Panc1 (cell line): Measurements from ENCODE around the gene GNAS-AS1.

Experiments
- CTCF ChIP-seq: fragments of 450-650 bp; IDR thresholded peaks from 2 replicates; pipeline ENCODE4 v1.5.1; 2017; ENCODE audit warnings: mild to moderate bottlenecking
- POLR2AphosphoS5 ChIP-seq: IDR thresholded peaks from 2 replicates; pipeline ENCODE4 v1.6.1; 2012; ENCODE audit warnings: mild to moderate bottlenecking, low read depth, low read length, moderate library complexity
- REST ChIP-seq, 2 experiments: IDR thresholded peaks; 2 replicates each; pipeline ENCODE4 v1.6.1; 2011 to 2012; ENCODE audit warnings: low read depth in 2 of 2, control low read depth in 1 of 2, low read length in 1 of 2, mild to moderate bottlenecking in 1 of 2, moderate library complexity in 1 of 2; ENCODE audit not compliant: insufficient read depth in 1 of 2
- SIN3A ChIP-seq: IDR thresholded peaks from 2 replicates; pipeline ENCODE4 v1.6.1; 2012; ENCODE audit warnings: low read depth, mild to moderate bottlenecking, low read length, moderate library complexity, borderline replicate concordance; ENCODE audit not compliant: insufficient read depth

- TF ChIP-seq CTCF (no peak), POLR2AphosphoS5 (no peak), SIN3A (no peak), REST (IDR thresholded peaks at IDR 0.05; ENCODE audit: insufficient read depth in 1 of 2, low read depth in 2 of 2, low read length in 1 of 2) (no peak)
These were observed 60.2 kb downstream of the GNAS-AS1 start for GRCh38 chr20:58790454-58790853.
